IMR-90 (cell line): ENCODE data around the gene LOXL4. TPM values are rescaled to one million over a fixed set of nuclear protein-coding genes. Genes with fewer than 3 reads are reported as not detected.

Experiments
- ATAC-seq: fragments of 200-7000 bp; cut with Tn5 transposase; 2 replicates; pipeline ENCODE4 v1.9.1; 2020; ENCODE audit warnings: low read depth, mild to moderate bottlenecking, moderate library complexity
- BruUV-seq: library from RNA; stranded (reverse); fragments of 400-500 nt; replicated peaks from 2 replicates; lab custom pipeline; 2021; lab: Mats Ljungman, UMichigan
- CTCF ChIA-PET: fragments of 300-600 bp; formaldehyde crosslinking; extraction: SDS; loops from one replicate; lab custom pipeline; 2021; ENCODE audit warnings: antibody characterized with exemption; lab: Yijun Ruan, JAX
- POLR2A ChIA-PET: fragments of 300-600 bp; sonication (Branson Sonifier 250); formaldehyde crosslinking; loops from one replicate; lab custom pipeline; 2022; ENCODE audit warnings: antibody characterized with exemption; ENCODE audit not compliant: unreplicated experiment; lab: Charles Lee
- DNase-seq: peaks from one replicate; pipeline ENCODE4 v3.0.0; 2013
- H2AFZ ChIP-seq: replicated peaks from 2 replicates; pipeline ENCODE3; 2013; ENCODE audit warnings: low read length, mild to moderate bottlenecking; ENCODE audit not compliant: poor library complexity
- H2AK5ac ChIP-seq: 2 replicates; pipeline ENCODE4 v1.6.1; 2013; ENCODE audit warnings: low read depth, low read length, inconsistent platforms
- H2AK9ac ChIP-seq: replicated peaks from 2 replicates; pipeline ENCODE3; 2013; ENCODE audit warnings: mild to moderate bottlenecking, low read depth, low read length, moderate library complexity; ENCODE audit not compliant: poor library complexity
- H2BK120ac ChIP-seq: 2 replicates; pipeline ENCODE4 v1.6.1; 2013; ENCODE audit warnings: low read depth, low read length, inconsistent platforms
- H2BK15ac ChIP-seq: 3 replicates; pipeline ENCODE4 v1.6.1; 2013; ENCODE audit warnings: low read depth, low read length, inconsistent platforms
- H2BK20ac ChIP-seq: 2 replicates; pipeline ENCODE4 v1.6.1; 2013; ENCODE audit warnings: low read depth, mild to moderate bottlenecking, inconsistent platforms, low read length, moderate library complexity
- H2BK5ac ChIP-seq: 2 replicates; pipeline ENCODE4 v1.6.1; 2013; ENCODE audit warnings: mild to moderate bottlenecking, low read depth, low read length, inconsistent platforms; ENCODE audit not compliant: poor library complexity, severe bottlenecking
- H3K14ac ChIP-seq: replicated peaks from 2 replicates; pipeline ENCODE4 v1.6.1; 2013; ENCODE audit warnings: low read depth, low read length, inconsistent platforms
- H3K18ac ChIP-seq: 2 replicates; pipeline ENCODE4 v1.6.1; 2013; ENCODE audit warnings: low read depth, low read length, control low read depth
- H3K23ac ChIP-seq: 2 replicates; pipeline ENCODE4 v1.6.1; 2013; ENCODE audit warnings: low read depth, low read length, inconsistent platforms
- H3K27ac ChIP-seq: 2 replicates; pipeline ENCODE4 v1.5.1; 2013; ENCODE audit warnings: mild to moderate bottlenecking, control low read depth, low read length; ENCODE audit not compliant: insufficient read depth
- H3K27me3 ChIP-seq: 2 replicates; pipeline ENCODE4 v1.6.1; 2013; ENCODE audit warnings: low read length; ENCODE audit not compliant: control insufficient read depth, insufficient read depth
- H3K36me3 ChIP-seq: 2 replicates; pipeline ENCODE4 v1.6.1; 2013; ENCODE audit warnings: low read length, mixed read lengths; ENCODE audit not compliant: control insufficient read depth, insufficient read depth
- H3K4ac ChIP-seq: 2 replicates; pipeline ENCODE4 v1.6.1; 2013; ENCODE audit warnings: low read depth, low read length, inconsistent platforms
- H3K4me1 ChIP-seq: 2 replicates; pipeline ENCODE4 v1.6.1; 2013; ENCODE audit warnings: low read length, mixed read lengths; ENCODE audit not compliant: control insufficient read depth, insufficient read depth
- H3K4me2 ChIP-seq: 2 replicates; pipeline ENCODE4 v1.6.1; 2013; ENCODE audit warnings: low read depth, mild to moderate bottlenecking, control low read depth, low read length, moderate library complexity
- H3K4me3 ChIP-seq: 2 replicates; pipeline ENCODE4 v1.5.1; 2013; ENCODE audit warnings: low read depth, mild to moderate bottlenecking, control low read depth, low read length, moderate library complexity; ENCODE audit not compliant: insufficient read depth
- H3K56ac ChIP-seq: 2 replicates; pipeline ENCODE4 v1.6.1; 2013; ENCODE audit warnings: low read length, inconsistent platforms; ENCODE audit not compliant: insufficient read depth; ENCODE audit errors: extremely low read depth
- H3K79me1 ChIP-seq, 2 experiments: 2 replicates each; pipeline ENCODE4 v1.6.1; 2013; ENCODE audit warnings: low read length in 2 of 2, inconsistent platforms in 1 of 2, low read depth in 1 of 2
- H3K9ac ChIP-seq: 2 replicates; pipeline ENCODE4 v1.6.1; 2013; ENCODE audit warnings: low read depth, low read length, control low read depth
- H3K9me1 ChIP-seq: 2 replicates; pipeline ENCODE4 v1.6.1; 2013; ENCODE audit warnings: low read length, inconsistent platforms; ENCODE audit not compliant: insufficient read depth
- H3K9me3 ChIP-seq: 2 replicates; pipeline ENCODE4 v1.6.1; 2013; ENCODE audit warnings: low read length; ENCODE audit not compliant: control insufficient read depth, insufficient read depth
- H4K20me1 ChIP-seq: 2 replicates; pipeline ENCODE4 v1.6.1; 2013; ENCODE audit warnings: low read length, inconsistent platforms; ENCODE audit not compliant: insufficient read depth
- H4K5ac ChIP-seq: 2 replicates; pipeline ENCODE4 v1.6.1; 2013; ENCODE audit warnings: mild to moderate bottlenecking, low read depth, low read length, control low read depth
- H4K8ac ChIP-seq, 2 experiments: 2 replicates each; pipeline ENCODE4 v1.6.1; 2013; ENCODE audit warnings: low read depth in 2 of 2, low read length in 2 of 2, control low read depth in 1 of 2, inconsistent platforms in 1 of 2
- H4K91ac ChIP-seq: 2 replicates; pipeline ENCODE4 v1.6.1; 2013; ENCODE audit warnings: low read depth, low read length, inconsistent platforms; ENCODE audit not compliant: insufficient read depth
- CEBPB ChIP-seq: IDR thresholded peaks from 2 replicates; pipeline ENCODE4 v1.6.1; 2012; ENCODE audit warnings: low read depth, low read length, improper control_type of control experiment
- CHD1 ChIP-seq: IDR thresholded peaks from 2 replicates; pipeline ENCODE4 v1.6.1; 2012; ENCODE audit warnings: low read depth, low read length, improper control_type of control experiment
- FOS ChIP-seq: fragments of 150-350 bp; IDR thresholded peaks from 2 replicates; pipeline ENCODE4 v1.6.1; 2016; ENCODE audit warnings: low read depth, low read length
- MAFK ChIP-seq: IDR thresholded peaks from 2 replicates; pipeline ENCODE4 v1.6.1; 2012; ENCODE audit warnings: low read depth, low read length, improper control_type of control experiment
- POLR2A ChIP-seq: IDR thresholded peaks from 2 replicates; pipeline ENCODE4 v1.6.1; 2012; ENCODE audit warnings: mild to moderate bottlenecking, low read depth, low read length
- RAD21 ChIP-seq: IDR thresholded peaks from 2 replicates; pipeline ENCODE4 v1.6.1; 2012; ENCODE audit warnings: low read length, improper control_type of control experiment
- RCOR1 ChIP-seq: IDR thresholded peaks from 2 replicates; pipeline ENCODE4 v1.6.1; 2012; ENCODE audit warnings: mild to moderate bottlenecking, low read length, improper control_type of control experiment; ENCODE audit not compliant: insufficient replicate concordance
- SMC3 ChIP-seq: fragments of 150-350 bp; IDR thresholded peaks from 2 replicates; pipeline ENCODE4 v1.6.1; 2016; ENCODE audit warnings: low read depth, mild to moderate bottlenecking, antibody characterized with exemption, low read length, moderate library complexity
- WGBS, 2 experiments: methylation state at CpG; one replicate each; pipeline versions ENCODE4 v1.1.5 to v1.1.7; 2013; ENCODE audit warnings: missing lambda C conversion rate in 2 of 2; ENCODE audit not compliant: insufficient read length in 1 of 2; ENCODE audit errors: extremely low coverage in 2 of 2; 5-methylcytosine and 5-hydroxymethylcytosine counted together
- dilution Hi-C: fragments of 300-500 bp; cut with HindIII; formaldehyde crosslinking; loops from one replicate; pipeline ENCODE4 v1.14.3; 2018; ENCODE audit warnings: low sequenced_read_pairs; ENCODE audit not compliant: unreplicated experiment
- in situ Hi-C: fragments of 300-500 bp; cut with MboI; formaldehyde crosslinking; loops from 3 replicates; pipeline ENCODE4 v1.14.3; 2019; ENCODE audit warnings: low sequenced_read_pairs, inconsistent platforms, mixed read lengths
- intact Hi-C: fragments of 100-400 bp; cut with micrococcal nuclease; formaldehyde crosslinking; loops from 2 replicates; pipeline ENCODE4 v1.10.0; 2022
- polyA plus RNA-seq, 3 experiments: library from polyadenylated mRNA; depleted of rRNA; stranded (reverse); fragments of >200 nt; gene quantifications; 2 replicates each; pipeline ENCODE4 v1.2.3, GENCODE V29; 2012; ENCODE audit warnings: low replicate concordance in 1 of 3
- total RNA-seq: library from RNA; depleted of rRNA; stranded (reverse); fragments of >200 nt; gene quantifications from 2 replicates; pipeline ENCODE4 v1.2.3, GENCODE V29; 2012
- TF ChIP-seq, protein P1 (sequence below): conservative IDR thresholded peaks from 2 replicates; pipeline ENCODE4 v1.5.1; 2012; ENCODE audit warnings: mild to moderate bottlenecking, low read depth, low read length, improper control_type of control experiment

LOXL4 gene
- total and polyA plus RNA-seq, 2 of the 4 experiments (the other 2 are of a cell fraction) = 20.8 to 26.7 TPM

DNA sequence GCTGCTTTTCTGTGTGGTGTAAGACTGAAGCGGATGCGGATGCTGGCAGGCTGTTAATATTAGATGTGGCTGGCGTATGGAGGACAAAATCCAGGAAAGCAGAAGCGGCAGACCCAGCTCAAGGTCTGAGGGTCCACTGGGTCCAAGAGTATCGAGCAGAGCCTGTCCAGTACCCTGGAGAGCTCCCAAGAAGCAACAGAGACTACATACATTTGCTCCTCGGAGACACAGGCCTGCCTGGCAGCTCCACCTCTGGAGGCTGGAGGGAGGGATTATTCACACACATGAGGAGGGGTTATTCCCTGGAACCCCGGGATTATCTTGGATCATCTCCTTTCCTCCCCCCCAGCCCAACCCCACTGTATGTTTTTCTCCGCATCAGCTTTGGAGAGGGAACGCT, 31.3 kb upstream of the LOXL4 start:
- H3K9me3 ChIP-seq = no peaks in the 10 kb centered on the region
- no peak overlapping the region for H3K56ac ChIP-seq
- no peak overlapping the region for H3K4me3 ChIP-seq
- DNase-seq (peak; percentile 37), ATAC-seq (peak; percentile 55; the same call in 1 of the 2 replicates)
- no peaks in the 10 kb centered on the region for H3K36me3 ChIP-seq
- no peak overlapping the region for H4K8ac ChIP-seq
- BruUV-seq = no TSS peak
- H3K79me1 ChIP-seq = no peaks in the 10 kb centered on the region
- in situ Hi-C loops (no loop called here), dilution Hi-C loops (no loop called here), intact Hi-C loops (no loop called here)
- no peak overlapping the region for H2AK9ac ChIP-seq
- H3K4me1 ChIP-seq = peaks cover 2% of the 10 kb centered on the region; the same call in 1 of the 2 replicates
- H3K14ac ChIP-seq = no peak overlapping the region
- no peak overlapping the region for H4K5ac ChIP-seq
- H3K4ac ChIP-seq = no peak overlapping the region
- ChIA-PET CTCF (interaction anchor here (0.7 kb wide), 1 partner anchor 10 kb away, joined by 4 read pairs; no protein-coding TSS in a partner anchor), POLR2A (interaction anchor here (0.6 kb wide), 1 partner anchor 42 kb away, joined by 4 read pairs; no protein-coding TSS in a partner anchor)
- no peak overlapping the region for H3K18ac ChIP-seq
- no peak overlapping the region for H3K27ac ChIP-seq
- no peak overlapping the region for H3K23ac ChIP-seq
- H3K27me3 ChIP-seq = peaks cover 27% of the 10 kb centered on the region
- 0 out of 2 replicates have a peak, but pooled peaks cover 3% of the 10 kb centered on the region for H3K9me1 ChIP-seq
- TF ChIP-seq CHD1 (no peak), FOS (no peak), RCOR1 (no peak), MAFK (no peak), POLR2A (no peak), SMC3 (no peak), CEBPB (no peak), RAD21 (no peak)
- TF ChIP-seq, protein P1, sequence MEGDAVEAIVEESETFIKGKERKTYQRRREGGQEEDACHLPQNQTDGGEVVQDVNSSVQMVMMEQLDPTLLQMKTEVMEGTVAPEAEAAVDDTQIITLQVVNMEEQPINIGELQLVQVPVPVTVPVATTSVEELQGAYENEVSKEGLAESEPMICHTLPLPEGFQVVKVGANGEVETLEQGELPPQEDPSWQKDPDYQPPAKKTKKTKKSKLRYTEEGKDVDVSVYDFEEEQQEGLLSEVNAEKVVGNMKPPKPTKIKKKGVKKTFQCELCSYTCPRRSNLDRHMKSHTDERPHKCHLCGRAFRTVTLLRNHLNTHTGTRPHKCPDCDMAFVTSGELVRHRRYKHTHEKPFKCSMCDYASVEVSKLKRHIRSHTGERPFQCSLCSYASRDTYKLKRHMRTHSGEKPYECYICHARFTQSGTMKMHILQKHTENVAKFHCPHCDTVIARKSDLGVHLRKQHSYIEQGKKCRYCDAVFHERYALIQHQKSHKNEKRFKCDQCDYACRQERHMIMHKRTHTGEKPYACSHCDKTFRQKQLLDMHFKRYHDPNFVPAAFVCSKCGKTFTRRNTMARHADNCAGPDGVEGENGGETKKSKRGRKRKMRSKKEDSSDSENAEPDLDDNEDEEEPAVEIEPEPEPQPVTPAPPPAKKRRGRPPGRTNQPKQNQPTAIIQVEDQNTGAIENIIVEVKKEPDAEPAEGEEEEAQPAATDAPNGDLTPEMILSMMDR = no peak
- H4K20me1 ChIP-seq = no peaks in the 10 kb centered on the region
- H2AFZ ChIP-seq = no peak overlapping the region
- no peak overlapping the region for H2BK15ac ChIP-seq
- no peak overlapping the region for H2BK120ac ChIP-seq
- H2BK5ac ChIP-seq = no peak overlapping the region
- H2AK5ac ChIP-seq = no peak overlapping the region
- no peak overlapping the region for H3K4me2 ChIP-seq
- no peak overlapping the region for H4K91ac ChIP-seq
- H2BK20ac ChIP-seq = no peak overlapping the region
- H3K9ac ChIP-seq = no peak overlapping the region
- WGBS, 2 experiments = no CpG with 5 or more reads among the region's 9 CpGs
